Spleen (tissue), 11 donors: ENCODE results near the gene CEBPZOS. TPM values are rescaled to one million over a fixed set of nuclear protein-coding genes. Genes with fewer than 3 reads are reported as not detected.
"Not testable (repeated sequence)": the region's sequence is repeated elsewhere in the genome, so short reads cannot be mapped to it uniquely, and the experiment has no call there.

ENCODE experiments used
- DNase-seq: peaks from one replicate; pipeline ENCODE4 v3.0.0-alpha.2; 2020
- H3K27ac ChIP-seq, 8 donors: fragments of 200-600 bp; sonication (generic) in 7 of 8; 1 replicate in 4 of 8; 2 replicates in 4 of 8; pipeline versions ENCODE4 v1.5.0 to v1.8.0; 2016 to 2021; ENCODE audit warnings: inconsistent platforms in 4 of 8, mild to moderate bottlenecking in 4 of 8, moderate library complexity in 1 of 8
- H3K27me3 ChIP-seq, 7 donors: fragments of 200-600 bp; sonication (generic) in 6 of 7; replicated peaks in 1 of 7; 1 replicate in 4 of 7; 2 replicates in 3 of 7; pipeline versions ENCODE4 v1.5.0 to v1.8.0; 2016 to 2021; ENCODE audit warnings: inconsistent platforms in 3 of 7, mild to moderate bottlenecking in 1 of 7
- H3K36me3 ChIP-seq, 6 donors: fragments of 200-600 bp; sonication (generic) in 5 of 6; 1 replicate in 4 of 6; 2 replicates in 2 of 6; pipeline versions ENCODE4 v1.5.0 to v1.8.0; 2016 to 2021; ENCODE audit warnings: inconsistent platforms in 2 of 6
- H3K4me1 ChIP-seq, 6 donors: fragments of 200-600 bp; sonication (generic) in 5 of 6; 1 replicate in 3 of 6; 2 replicates in 3 of 6; pipeline versions ENCODE4 v1.5.0 to v1.8.0; 2016 to 2021; ENCODE audit warnings: inconsistent platforms in 3 of 6
- H3K4me3 ChIP-seq, 8 donors: fragments of 200-600 bp; sonication (generic) in 7 of 8; 1 replicate in 4 of 8; 2 replicates in 4 of 8; pipeline versions ENCODE4 v1.5.0 to v1.8.0; 2016 to 2021; ENCODE audit warnings: inconsistent platforms in 4 of 8, mild to moderate bottlenecking in 4 of 8, moderate library complexity in 2 of 8
- H3K9me3 ChIP-seq, 8 donors: fragments of 200-600 bp; sonication (generic) in 7 of 8; 1 replicate in 4 of 8; 2 replicates in 4 of 8; pipeline versions ENCODE4 v1.5.0 to v1.8.0; 2016 to 2021; ENCODE audit warnings: inconsistent platforms in 4 of 8
- CTCF ChIP-seq, 11 experiments: fragments of 200-600 bp in 7 of 11; fragments of 450-650 bp in 4 of 11; sonication (generic) in 4 of 11; IDR thresholded peaks in 8 of 11; conservative IDR thresholded peaks in 3 of 11; 1 replicate in 7 of 11; 2 replicates in 4 of 11; pipeline versions ENCODE4 v1.4.0 to v1.8.0; 2016 to 2021; ENCODE audit warnings: antibody characterized with exemption in 11 of 11, inconsistent platforms in 4 of 11, mild to moderate bottlenecking in 1 of 11
- POLR2A ChIP-seq, 3 donors: fragments of 450-650 bp; IDR thresholded peaks; one replicate each; pipeline ENCODE4 v1.5.1; 2017; ENCODE audit warnings: antibody characterized with exemption in 3 of 3, mild to moderate bottlenecking in 1 of 3
- POLR2AphosphoS5 ChIP-seq, 3 donors: sonication (generic); formaldehyde crosslinking; IDR thresholded peaks; one replicate each; pipeline ENCODE4 v1.5.1; 2017; ENCODE audit warnings: antibody characterized with exemption in 3 of 3
- WGBS, 5 donors: extraction: QIAGEN DNeasy Blood & Tissue Kit in 3 of 5; methylation state at CpG; one replicate each; pipeline versions ENCODE4 v1.1.5 to v1.1.7; 2013 to 2018; 5-methylcytosine and 5-hydroxymethylcytosine counted together
- intact Hi-C: fragments of 100-400 bp; cut with DNase I; formaldehyde crosslinking; loops from one replicate; pipeline ENCODE4 v1.15.0; 2023; ENCODE audit warnings: low total_unique reads
- polyA plus RNA-seq, 3 donors: library from polyadenylated mRNA; stranded (reverse); fragments of 200-250 nt; gene quantifications; one replicate each; pipeline ENCODE4 v1.2.1, GENCODE V29; 2013
- total RNA-seq, 7 donors: library from RNA; depleted of rRNA in 3 of 7; stranded (reverse); fragments of >200 nt in 3 of 7; fragmentation: NEBNext Ultra II Directional in 4 of 7; extraction: Animal tissue kit (Norgen Biotek cat#: 25700) in 4 of 7; gene quantifications; one replicate each; pipeline versions ENCODE4 v1.1.0 to v1.2.1, GENCODE V29; 2016 to 2021
- donor health status: healthy with polysubstance abuse.
- donor health status: DM: no; HTN: no; CAD: no; lungs with moderate emphysema.
- donor health status: DM: no; HTN: no; CAD: no.
- donor health status: Bipolar disorder and iron deficiency.
- donor health status: healthy.
- donor health status: DM: no; HTN: no; CAD: no.
- donor health status: DM: yes; HTN: yes; CAD: no.

CEBPZOS gene
- total and polyA plus RNA-seq, 10 donors: 18.6 to 39.8 (median 27.8) TPM

GRCh38 chr2:37198681-37199065 is 2.4 kb downstream of the CEBPZOS start:
- no peak overlapping the region for H3K27ac ChIP-seq
- peaks cover 8 to 54% (median 25%) of the 10 kb centered on the region in 6 donors for H3K4me1 ChIP-seq
- WGBS, 5 donors: 88 to 95% (median 93%) methylated on average over 8 of the region's 8 CpGs
- H3K4me3 ChIP-seq: no peak overlapping the region
- TF ChIP-seq POLR2A (IDR thresholded peaks at IDR 0.05) (no peak), CTCF (IDR thresholded peaks at IDR 0.05 in 8 of 11, conservative IDR thresholded peaks at IDR 0.05 in 3 of 11) (no peak), POLR2AphosphoS5 (IDR thresholded peaks at IDR 0.05) (no peak)
- intact Hi-C loops: no loop called here
- no peaks in the 10 kb centered on the region for H3K27me3 ChIP-seq
- DNase-seq: no peak
- H3K36me3 ChIP-seq: peaks cover 3 to 40% (median 28%) of the 10 kb centered on the region in 6 donors
- peaks cover 0 to 5% (median 4%) of the 10 kb centered on the region in 8 donors for H3K9me3 ChIP-seq

DNA sequence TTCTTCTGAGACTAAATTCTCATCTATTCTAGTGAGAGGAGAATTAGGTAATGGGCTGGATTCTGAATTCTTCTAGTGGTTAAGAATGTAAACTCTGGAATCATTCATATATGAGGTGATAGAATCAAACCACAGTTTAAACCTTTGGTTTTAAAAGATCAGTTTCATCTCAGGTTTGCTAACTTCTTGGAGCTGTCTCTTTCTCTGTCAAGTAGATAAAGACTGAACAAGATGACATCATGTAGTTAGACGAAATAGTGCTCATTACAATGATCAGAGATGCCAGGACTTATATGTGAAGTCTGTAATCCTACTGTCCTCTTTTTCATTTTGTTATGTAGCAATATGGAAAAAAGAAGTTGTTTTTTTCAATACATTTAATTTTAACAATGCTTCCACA is 4.9 kb downstream of the CEBPZOS start:
- TF ChIP-seq CTCF (IDR thresholded peaks at IDR 0.05 in 8 of 11, conservative IDR thresholded peaks at IDR 0.05 in 3 of 11): no peak
- TF ChIP-seq POLR2A (IDR thresholded peaks at IDR 0.05): no peak
- no peak for TF ChIP-seq POLR2AphosphoS5 (IDR thresholded peaks at IDR 0.05)
- H3K4me3 ChIP-seq: no peak overlapping the region
- peaks cover 8 to 46% (median 23%) of the 10 kb centered on the region in 6 donors for H3K4me1 ChIP-seq
- intact Hi-C loops: no loop called here
- H3K27ac ChIP-seq: no peak overlapping the region
- peaks cover 0 to 11% (median 9%) of the 10 kb centered on the region in 8 donors for H3K9me3 ChIP-seq
- DNase-seq: no peak
- no peaks in the 10 kb centered on the region for H3K27me3 ChIP-seq
- WGBS, 5 donors: 67 to 84% (median 79%) methylated on average over 1 of the region's 1 CpG
- peaks cover 8 to 65% (median 45%) of the 10 kb centered on the region in 6 donors for H3K36me3 ChIP-seq

DNA sequence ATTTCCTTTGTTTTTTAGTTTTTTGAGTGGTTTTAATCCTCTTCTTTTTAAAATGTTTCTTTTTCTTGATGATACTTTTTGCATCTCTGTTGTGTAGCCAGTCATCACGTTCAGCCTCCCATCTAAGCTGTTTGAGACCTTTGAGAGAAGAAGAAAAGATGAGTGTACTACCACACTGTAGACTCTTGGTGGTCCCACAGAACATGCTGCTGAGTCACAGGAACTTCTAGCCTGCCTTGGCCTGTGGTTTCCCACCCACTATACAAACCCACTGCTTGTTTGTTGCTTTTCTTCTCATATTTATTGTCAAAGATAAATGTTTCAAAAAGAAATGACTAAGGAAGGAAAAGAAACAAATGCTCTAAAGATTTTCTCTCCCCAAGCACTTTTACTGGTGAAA is 5.5 kb downstream of the CEBPZOS start:
- Histone ChIP-seq H3K4me1 (peaks cover 8 to 45% (median 23%) of the 10 kb centered on the region in 6 donors), H3K4me3 (no peak overlapping the region), H3K36me3 (peaks cover 13 to 71% (median 51%) of the 10 kb centered on the region in 6 donors), H3K9me3 (peaks cover 0 to 17% (median 12%) of the 10 kb centered on the region in 8 donors), H3K27ac (peak overlapping the region in 1 of 8 donors; percentile 10), H3K27me3 (no peaks in the 10 kb centered on the region)
- WGBS, 5 donors: 38 to 59% (median 46%) methylated on average over 1 of the region's 1 CpG
- TF ChIP-seq CTCF (IDR thresholded peaks at IDR 0.05 in 8 of 11, conservative IDR thresholded peaks at IDR 0.05 in 3 of 11) (no peak), POLR2AphosphoS5 (IDR thresholded peaks at IDR 0.05) (no peak), POLR2A (IDR thresholded peaks at IDR 0.05) (no peak)
- DNase-seq: no peak
- intact Hi-C loops: no loop called here

DNA sequence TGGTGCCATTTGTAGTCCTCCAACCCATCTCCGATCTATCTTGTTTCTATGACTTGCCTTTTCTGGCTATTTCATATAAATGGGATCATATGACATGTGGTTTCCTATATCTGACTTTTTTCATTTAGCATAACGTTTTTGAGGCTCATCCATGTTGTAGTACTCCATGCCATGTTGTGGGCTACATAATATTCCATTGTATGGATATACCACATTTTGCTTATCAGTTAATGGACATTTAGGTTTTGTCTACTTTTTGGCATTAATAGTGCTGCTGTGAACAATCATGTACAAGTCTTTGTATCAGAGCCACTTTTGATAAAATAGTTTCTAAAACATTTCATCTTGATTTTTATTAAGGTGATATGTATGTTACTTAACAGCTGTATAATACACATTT is 7.4 kb downstream of the CEBPZOS start:
- DNase-seq: no peak
- Histone ChIP-seq H3K36me3 (peaks cover 13 to 90% (median 68%) of the 10 kb centered on the region in 6 donors), H3K4me1 (peaks cover 0 to 26% (median 6%) of the 10 kb centered on the region in 6 donors), H3K9me3 (peaks cover 0 to 36% (median 30%) of the 10 kb centered on the region in 8 donors), H3K27me3 (no peaks in the 10 kb centered on the region), H3K27ac (no peak overlapping the region), H3K4me3 (no peak overlapping the region)
- WGBS, 5 donors: 91 to 98% (median 92%) methylated on average over 2 of the region's 2 CpGs
- intact Hi-C loops: no loop called here
- TF ChIP-seq POLR2AphosphoS5 (IDR thresholded peaks at IDR 0.05): no peak
- no peak for TF ChIP-seq POLR2A (IDR thresholded peaks at IDR 0.05)
- TF ChIP-seq CTCF (IDR thresholded peaks at IDR 0.05 in 8 of 11, conservative IDR thresholded peaks at IDR 0.05 in 3 of 11): no peak

GRCh38 chr2:37205071-37205661 is 8.9 kb downstream of the CEBPZOS start:
- DNase-seq, H3K27ac ChIP-seq, intact Hi-C loops, H3K27me3 ChIP-seq, H3K4me3 ChIP-seq: not testable (repeated sequence)
- WGBS, 5 donors: 83 to 92% (median 85%) methylated on average over 8 of the region's 8 CpGs
- Histone ChIP-seq H3K4me1 (peaks cover 0 to 11% (median 0%) of the 10 kb centered on the region in 6 donors), H3K9me3 (peaks cover 0 to 51% (median 39%) of the 10 kb centered on the region in 8 donors), H3K36me3 (peaks cover 13 to 100% (median 82%) of the 10 kb centered on the region in 6 donors)
